ENCODE measurements around the gene MTIF3.

MTIF3 gene

DNA sequence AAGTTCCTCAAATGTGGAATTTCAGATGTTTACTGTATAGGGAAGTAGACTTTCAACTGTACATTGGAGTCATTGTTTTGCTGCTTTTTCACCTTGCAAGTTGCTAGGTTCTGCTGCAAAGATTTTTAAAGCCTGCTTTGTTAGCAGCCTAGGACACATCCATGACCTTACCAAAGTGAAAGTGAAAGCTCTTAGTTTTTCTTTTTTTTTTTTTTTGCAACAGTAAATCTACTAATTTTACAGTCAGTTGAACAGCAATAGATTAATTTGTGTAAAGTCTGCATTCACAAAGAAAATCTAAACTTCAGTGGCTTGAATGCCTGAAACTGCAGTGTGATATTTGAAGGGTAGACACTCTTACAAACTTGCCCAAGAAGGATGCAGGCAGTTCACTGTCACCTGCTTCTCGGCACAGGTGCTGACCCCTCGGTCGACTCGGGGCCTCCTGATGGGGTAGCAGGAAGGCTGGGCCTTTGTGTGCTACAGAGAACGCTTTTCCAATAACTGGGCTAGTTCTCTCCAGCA, 5.0 kb upstream of the MTIF3 start:
- no peak for DNase-seq

DNA sequence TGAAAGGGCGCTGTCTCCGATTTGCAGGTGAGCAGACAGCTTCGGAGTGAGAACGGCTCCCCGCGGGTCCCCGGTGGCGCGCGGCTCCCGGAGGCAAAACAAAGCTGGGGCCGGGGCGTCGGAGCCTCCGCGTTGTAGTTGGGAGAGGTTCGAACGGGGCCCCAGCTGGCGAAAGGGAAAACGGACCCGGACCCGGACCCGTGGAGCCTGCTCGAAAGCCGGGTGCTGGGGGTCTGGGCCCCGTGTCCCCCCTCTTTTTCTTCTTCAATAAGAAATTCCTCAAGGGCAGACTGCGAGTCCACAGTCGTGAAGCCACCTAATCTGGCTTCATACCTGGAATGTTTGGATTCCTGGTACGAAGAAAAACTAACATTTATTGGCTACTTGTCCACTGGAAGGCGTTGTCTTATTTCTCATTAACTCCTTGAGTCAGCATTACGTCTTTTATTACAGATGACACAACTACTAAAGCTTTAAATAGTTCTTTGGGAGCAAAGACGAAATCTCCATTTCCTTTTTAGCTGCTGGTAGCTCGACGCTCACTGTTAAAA, 632 bp upstream of the MTIF3 start:
- peak; percentile 14 to 36 for DNase-seq

DNA sequence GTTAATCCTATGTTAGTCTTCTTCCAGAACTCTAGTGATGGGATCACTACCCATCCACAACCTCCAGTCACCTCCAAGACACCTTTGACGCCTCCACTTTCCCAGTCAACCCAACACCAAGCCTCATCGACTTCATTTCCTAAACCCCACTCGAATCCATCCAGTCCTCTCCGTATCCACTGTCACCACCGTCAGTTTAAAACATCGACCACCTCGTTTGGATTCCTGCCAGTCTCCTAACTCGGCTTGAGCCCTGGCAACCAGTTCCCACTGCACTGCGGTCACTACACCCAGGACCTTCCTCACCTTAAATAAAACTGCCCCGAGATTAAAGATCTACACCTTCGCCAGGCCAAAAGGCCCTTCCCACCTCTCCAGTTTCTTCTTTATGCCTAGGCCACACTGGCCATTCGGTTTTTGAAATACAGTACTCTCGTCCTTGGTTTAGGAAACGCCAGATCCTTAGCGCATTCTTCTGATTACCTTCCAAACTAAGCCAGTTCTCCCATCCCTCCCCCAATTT, 1.2 kb downstream of the MTIF3 start:
- DNase-seq: no peak

DNA sequence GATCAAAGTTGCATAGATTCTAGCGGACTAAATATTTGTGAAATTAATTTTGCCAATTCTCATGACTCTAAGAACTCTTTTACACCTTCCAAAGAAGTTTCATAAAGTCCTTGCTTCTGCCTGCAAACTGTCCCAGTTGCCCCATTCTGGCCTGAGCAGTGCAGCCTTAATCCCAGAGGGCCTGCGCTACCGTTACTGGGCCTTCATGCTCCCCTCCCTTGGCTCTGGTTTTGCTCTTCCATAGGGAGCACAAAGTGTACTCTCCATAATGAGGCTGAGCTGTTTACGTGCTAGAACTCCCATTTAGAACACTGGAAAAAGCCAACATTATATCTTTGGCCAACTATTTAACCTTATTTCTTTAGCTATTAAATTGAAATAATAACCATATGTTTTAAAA, 2.1 kb downstream of the MTIF3 start:
- DNase-seq: no peak

DNA sequence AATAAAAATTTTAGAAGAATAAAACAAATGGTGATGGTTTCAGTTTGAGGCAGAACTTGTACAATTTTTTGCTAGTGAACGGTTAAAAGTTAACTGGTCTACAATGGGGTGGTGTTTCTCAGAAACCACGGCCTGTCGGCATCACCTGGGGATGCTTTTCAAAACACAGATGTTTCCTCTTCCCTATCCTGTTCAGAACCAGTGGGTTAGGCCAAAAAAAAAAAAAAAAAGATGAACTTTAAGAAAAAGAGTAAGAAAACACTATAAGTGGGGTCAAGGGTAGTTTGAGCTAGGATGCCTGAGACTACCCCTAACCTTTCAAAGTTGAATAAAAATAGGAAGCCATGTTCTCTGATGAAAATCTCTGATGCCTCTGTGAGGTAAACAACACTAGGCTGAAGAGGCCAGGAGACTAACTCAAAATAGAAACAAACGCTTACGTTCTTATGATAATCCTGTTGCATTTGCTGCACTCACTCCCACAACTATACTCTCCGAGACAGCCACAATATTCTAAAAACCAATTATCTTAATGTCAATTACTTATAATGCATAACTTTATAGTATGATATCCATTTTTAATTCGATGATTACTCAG, 3.3 kb downstream of the MTIF3 start:
- DNase-seq: no peak

DNA sequence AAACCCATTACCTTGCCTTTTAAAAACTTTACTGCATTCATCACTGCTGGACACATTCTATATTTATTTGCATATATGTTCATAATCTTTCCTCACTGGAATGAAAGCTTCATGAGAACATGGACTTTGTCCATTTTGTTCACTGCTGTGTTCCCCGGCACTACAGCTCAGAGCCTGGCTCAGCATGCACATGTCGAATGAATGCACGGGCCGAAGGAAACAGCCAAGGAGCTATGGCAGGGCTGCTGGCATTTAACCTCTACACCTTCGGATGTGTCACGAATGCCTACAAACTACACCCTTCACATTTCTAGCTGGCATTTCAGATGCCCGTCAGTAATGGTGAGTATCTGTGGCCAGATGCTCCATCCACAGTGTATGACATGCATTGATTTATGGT, 7.6 kb downstream of the MTIF3 start:
- DNase-seq: no peak

DNA sequence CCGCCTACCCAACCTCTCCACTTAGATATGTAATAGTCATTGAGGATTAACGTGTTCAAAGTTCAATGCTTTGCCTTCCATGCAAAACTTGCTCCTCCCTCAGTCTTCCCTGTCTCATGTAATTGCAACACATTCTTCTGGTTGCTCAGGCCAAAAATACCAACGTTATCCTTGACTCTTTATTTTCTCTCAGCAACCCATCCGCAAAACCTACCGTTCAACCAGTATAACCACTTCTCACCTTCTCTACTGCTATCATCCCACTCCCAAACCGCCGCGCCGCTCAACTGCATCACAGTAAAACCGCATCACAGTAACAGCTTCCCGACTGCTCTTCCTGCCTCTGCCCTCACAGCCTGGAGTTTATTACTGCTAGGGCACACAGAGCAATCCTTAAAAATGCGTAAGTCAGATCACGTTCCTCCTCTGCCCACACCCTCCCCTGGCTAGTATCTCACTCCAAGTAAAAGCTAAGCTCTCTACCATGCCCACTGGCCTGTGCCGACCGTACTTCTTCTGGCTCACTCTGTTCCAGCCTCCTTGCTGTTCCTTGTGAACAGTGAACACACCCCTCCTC, 8.2 kb downstream of the MTIF3 start:
- DNase-seq: peak in 1 of 2 experiments; percentile 16

DNA sequence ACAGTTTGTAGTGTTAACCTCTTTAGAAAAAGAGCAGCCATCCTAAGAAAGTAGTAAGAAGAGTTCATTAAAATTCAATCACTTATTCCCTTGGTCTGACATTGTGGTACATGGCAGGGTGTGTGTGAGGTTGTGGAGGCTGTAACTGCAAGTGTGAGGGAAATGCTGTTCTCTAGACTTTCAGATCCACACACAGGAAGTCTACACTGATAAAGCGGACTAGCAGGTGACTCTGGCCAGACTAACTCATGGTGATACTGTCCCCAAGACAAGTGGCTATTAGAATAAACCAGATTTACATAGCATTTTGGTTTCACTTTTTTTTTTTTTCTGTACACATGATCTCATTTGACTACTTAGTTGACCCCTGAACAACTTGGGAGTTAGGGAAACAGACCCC, 10.0 kb downstream of the MTIF3 start:
- no peak for DNase-seq

DNA sequence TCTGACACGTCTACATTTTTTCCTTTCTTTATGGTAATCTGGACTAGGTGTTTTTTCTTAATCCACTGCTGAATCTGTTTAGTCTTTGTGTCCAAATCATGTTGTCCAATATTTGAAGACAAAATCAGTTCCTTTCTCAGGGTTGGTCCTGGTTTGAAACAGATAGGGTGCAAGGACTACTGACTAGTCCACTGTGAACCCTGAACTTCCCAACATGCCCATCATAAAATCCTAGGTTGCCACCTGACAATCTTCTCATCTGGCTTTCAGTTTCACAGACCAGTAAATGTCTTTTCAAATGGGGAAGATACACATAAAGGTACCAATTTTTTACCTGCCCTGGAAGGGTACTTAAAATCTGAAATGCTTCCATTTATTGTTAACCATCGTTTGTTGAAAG, 13.2 kb downstream of the MTIF3 start:
- no peak for DNase-seq

DNA sequence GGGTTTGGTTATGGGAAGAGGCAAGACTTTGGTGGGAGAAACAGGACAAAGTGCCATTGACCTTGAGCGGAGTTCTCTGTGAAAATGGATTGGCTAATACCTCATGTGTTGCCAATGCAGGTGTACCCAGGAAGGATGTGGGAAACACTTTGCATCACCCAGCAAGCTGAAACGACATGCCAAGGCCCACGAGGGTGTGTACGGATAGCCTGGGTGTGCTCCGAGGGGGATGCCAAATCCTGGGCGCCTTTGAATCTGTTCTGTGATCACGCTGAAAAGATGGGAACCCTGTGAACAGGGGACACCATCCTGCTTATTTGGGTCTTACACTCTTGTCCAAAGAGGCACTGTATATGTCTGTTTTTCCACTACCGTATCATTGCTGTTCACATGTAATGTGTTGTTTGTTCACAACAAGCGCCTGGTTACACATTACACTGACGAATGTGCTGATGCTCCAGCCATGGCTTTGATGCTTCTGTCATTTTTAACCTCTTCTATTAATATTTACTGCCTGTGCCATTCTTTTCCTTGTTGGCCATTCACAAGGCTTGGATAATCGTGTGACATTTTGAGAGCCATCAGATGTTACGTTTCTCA, 17.7 kb downstream of the MTIF3 start:
- DNase-seq: no peak

DNA sequence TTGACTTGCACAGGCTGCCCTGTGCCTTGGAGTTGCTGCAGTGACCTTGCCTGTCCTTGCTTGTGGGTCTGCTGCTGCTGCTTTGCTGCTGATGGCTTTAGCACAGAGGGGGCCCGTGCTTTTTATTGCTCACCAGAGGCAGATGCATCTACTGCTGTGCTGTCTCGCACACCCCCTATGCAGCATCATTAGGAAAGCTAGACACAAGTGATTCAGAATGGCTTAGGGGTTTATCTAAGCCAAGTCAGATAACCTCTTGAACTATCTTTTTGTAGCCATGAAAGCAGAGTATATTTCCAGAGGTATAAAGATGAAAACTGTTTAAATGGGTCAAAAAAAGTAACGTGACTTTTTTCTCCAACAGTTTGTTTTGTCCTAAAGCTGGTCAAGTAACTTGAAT, 18.2 kb downstream of the MTIF3 start:
- DNase-seq: no peak

DNA sequence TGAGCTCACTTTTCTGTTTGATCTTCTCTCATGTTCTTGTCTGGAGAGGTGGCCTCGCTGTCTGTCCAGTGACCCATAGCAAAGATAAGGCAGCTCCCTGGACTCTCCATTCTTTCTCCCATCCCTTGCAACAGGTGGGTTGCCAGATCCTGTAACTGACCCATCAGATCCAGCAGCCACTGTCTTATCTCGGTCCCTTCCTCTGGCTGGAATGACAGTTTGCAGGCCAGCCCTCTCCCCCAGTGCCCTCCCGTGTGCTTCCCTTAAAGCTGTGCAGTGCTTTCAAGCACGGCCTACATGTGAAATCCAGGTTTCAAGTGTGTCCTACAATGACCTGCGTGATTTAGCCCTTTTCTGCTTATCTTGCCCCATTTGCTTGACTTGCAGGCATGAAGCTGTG, 22.2 kb downstream of the MTIF3 start:
- no peak for DNase-seq

DNA sequence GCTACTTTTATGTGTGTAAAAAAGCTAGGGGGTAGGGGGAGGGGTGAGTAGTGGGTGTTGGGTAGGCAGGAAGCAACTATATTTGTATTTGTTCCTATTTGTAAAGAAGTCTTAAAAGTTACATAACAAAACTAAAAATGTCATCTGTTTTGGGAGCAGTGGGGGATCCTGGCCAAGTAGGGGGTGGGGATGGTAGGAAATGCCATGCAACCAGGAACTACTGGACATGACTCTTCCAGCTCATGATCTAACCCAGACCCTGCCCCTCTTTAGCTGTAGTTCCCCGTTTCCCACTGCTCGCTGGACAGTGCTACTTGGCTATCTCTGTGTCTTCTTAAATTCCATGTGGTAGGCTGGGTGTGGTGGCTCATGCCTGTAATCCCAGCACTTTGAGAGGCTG, 22.7 kb downstream of the MTIF3 start:
- DNase-seq: no peak

DNA sequence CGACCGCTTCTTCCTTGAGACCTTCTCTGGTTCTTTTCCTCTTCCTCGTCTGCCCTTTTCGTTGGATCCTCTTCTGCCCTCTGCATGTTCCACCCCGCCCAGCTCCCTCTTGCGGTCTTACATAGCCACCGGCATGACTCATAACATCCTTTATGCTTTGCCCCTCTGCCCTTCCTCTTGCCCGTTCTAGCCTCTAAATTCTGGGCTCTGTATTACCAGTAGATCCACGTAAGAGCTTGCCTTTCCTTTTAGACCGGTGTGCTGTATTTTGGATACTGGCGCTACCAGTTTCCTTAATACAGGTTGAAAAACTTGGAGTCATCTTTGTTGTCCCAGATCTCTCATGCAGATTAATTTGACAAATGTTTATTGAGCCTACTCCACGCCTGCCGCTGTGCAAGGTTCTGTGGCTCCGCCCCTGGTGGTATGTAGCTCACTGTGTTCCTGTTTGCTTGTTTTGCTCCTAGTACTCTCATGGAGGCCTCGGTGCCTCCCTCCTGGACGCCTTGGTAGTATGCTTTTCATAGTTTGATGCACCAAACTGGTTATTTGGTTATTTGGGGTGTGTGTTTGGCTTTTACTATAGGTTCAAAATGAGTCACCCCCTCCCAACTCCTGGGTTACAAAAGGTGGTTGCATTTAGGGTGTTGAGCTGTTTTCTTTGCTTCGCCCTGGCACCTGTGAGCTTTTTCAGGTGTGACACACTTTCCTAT, 24.3 kb downstream of the MTIF3 start:
- peak; percentile 57 to 78 for DNase-seq

DNA sequence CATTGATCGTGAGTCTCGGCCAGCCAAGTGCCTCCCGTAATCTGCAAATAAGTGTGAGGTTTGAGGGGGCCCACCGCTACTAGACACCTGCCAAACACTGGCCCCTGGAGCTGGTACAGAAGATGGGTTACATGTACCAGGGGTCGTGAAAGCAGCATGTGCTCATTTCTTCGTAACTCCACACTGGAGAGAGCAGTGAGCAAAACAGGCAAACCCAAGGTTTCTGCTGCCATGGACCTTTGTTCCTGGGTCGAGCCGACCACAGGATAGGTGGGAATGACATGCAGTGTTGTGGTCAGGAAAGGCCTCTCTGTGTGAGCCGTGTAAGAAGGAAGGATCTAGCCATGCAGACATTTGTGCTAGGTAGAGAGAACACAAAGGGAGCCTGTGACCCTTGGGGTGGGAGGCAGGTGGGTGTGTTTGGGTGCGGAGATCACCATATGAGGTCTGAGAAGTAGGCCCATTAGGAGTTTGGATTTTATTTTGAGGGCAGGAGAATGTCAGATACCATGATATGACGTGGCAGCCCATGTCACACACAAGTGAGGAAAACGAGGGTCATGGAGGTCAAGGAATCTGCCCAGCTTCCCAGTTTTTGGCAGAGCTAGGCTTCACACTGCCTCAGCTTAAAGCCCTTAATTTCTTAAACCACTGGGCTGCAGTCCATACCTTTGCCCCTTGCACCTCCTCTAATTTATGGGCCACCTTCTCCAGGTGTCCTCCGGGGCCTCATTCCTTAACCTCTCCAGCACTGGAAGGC, 25.0 kb downstream of the MTIF3 start:
- DNase-seq: no peak

DNA sequence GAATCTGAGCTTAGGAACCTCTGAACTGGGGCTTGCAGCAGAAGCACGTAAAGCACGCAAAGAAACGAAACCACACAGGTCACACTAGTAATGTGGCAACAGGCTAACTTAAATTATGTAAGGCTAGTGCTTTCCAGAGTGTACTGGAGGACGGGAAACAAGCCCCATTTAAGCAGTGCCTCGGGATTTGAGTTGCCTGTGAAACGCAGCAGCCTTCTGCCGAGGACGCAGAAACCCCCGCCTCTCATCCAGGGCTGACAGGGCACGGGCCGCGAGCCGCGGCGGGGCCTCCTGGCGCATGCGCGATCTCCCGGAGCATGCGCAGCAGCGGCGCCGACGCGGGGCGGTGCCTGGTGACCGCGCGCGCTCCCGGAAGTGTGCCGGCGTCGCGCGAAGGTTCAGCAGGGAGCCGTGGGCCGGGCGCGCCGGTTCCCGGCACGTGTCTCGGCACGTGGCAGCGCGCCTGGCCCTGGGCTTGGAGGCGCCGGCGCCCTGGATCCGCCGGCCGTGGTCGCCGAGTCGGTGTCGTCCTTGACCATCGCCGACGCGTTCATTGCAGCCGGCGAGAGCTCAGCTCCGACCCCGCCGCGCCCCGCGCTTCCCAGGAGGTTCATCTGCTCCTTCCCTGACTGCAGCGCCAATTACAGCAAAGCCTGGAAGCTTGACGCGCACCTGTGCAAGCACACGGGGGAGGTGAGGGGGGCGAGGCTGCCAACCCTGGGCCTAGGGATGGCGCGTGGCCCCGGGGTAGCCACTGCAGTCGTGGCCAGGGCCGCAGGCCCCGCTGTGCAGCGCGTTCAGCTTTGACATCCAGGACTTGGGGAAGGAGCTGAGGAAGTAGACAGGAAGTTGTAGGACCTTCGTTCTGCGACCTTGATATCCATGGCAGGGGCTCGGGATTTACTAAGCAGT, 25.9 kb downstream of the MTIF3 start, which contains the start of gene GTF3A:
TSS of gene GTF3A (plus strand) at position 374 of the 912 bp plus-strand sequence.
- peak; percentile 85 to 87 for DNase-seq

DNA sequence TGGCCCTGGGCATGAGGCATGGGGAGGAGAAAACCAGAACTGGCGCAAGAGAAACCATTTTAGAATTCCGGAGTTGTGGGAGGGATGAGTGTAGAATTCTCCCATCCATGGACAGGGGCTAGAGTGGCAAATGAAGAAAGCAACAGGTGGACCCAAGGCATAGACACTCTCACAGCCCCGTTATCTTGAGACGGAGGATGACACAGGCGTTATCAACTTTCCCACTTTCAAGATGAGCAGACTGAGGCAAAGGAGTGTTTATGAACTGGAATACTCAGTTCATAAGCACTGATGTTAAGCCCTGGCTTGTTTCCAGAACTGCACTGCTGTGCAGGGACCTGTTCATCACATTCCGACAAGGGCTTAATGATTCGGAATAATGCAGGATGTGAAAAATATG, 27.0 kb downstream of the MTIF3 start:
- DNase-seq: no peak

DNA sequence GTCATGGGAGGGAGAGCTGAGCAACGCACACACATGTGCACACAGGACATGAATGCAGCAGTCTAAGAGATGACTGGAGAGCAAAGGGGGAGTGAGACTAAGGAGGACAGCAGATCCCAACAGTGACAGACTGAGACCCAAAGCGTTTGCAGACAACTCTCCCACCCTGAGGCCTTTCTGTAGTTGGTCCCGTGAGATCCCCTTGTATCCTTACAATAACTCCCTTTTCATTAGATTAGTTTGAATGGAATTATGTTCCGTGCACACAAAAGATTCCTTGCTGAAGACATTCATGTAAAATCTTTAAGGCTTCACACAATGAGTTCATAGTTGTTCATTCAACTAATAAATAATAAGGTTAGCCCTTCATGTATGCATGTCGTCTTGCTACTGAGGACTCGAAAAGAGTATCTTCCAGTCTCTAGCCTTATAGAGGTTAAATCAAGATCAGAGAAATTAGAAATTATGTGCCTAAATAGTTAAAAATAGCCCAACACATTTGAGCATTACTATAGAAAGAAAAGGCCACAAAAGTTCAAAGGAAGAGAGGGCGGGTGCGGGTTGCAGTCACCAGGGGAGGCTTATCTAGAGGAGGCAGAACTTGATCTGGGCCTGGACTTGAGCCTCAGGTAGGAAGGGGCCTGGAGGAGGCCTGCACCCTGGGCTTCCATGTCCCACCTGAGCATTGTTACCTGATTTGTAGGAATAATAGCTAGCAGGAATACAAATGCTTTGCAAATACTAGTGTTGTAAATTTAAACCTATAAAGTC, 29.1 kb downstream of the MTIF3 start:
- no peak for DNase-seq

DNA sequence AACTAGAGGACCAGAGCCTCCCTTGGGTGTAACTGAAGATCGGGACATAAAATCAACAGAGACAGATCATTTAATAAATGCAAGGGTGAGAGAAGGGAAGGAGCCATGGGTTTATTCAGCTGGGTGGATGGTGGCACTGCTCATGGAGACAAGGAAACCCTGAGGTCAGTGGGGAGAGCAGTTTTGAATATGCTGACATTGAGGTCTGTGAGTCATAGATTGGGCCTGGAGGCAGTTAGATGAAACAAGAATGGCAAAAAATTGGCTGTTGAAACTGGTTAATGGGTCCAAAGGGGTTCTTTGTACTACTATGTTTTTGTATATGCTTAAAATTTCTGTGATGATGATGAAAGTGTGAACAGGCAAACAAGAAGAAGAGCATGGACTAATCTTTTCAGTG, 31.0 kb downstream of the MTIF3 start:
- no peak for DNase-seq

DNA sequence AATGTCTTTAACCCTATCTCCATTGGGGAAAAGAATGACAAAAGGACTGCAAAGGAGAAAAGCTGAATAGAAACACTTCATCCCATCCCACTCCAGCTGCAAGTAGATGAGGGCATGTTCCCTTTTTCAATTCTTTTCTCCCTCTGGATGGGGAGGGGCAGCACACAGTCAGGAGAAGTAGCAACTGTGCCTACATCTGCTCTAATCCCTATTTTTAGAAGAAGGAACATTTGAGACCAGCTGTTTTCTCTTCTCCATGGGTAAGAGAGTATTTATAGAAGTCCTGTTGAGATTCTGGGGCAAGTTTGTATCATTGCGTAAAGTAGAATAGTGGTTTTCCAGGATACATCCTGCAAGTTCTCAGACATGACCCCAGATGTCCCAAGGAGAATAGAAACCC, 35.2 kb downstream of the MTIF3 start:
- DNase-seq: no peak

DNA sequence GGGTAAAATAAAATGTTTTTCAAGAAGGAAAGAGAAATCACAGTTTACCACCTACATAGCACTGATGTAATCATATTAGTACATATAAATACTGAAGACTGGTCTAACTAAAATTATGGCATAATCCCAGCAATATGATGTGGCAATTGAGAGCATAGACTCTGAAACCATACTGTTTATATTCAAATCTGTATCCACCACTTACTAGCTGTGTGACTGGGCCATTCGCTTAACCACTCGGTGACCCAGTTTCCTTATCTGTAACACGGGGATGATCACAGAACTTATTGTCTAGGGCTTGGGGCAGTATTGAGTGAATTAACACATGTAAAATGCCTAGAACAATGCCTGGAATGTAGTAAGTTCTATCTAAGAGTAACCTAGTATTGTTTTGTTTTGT, 39.0 kb downstream of the MTIF3 start:
- DNase-seq: no peak
